AG04449 (cell line): ENCODE data around the gene TBC1D8.

ENCODE experiments used
- CTCF ChIA-PET: fragments of 350-600 bp; formaldehyde crosslinking; extraction: SDS; loops from one replicate; lab custom pipeline; 2021; ENCODE audit warnings: antibody characterized with exemption; lab: Yijun Ruan, JAX
- POLR2A ChIA-PET: fragments of 400-600, 350-600 bp; formaldehyde crosslinking; extraction: SDS; loops from one replicate; lab custom pipeline; 2020; ENCODE audit warnings: antibody characterized with exemption, inconsistent platforms; lab: Yijun Ruan, JAX
- DNase-seq: peaks from one replicate; pipeline ENCODE4 v3.0.0-alpha.2; 2010; ENCODE audit warnings: low read depth, low spot score
- H3K4me3 ChIP-seq: 2 replicates; pipeline ENCODE4 v1.5.1; 2011; ENCODE audit warnings: low read depth, mild to moderate bottlenecking, control low read depth, low read length
- TF ChIP-seq, protein P1 (sequence below): IDR thresholded peaks from one replicate; pipeline ENCODE4 v1.5.1; 2011; ENCODE audit warnings: mild to moderate bottlenecking, moderate library complexity, low read length, control low read depth, inconsistent platforms; ENCODE audit not compliant: insufficient read depth; ENCODE audit errors: missing control alignments

The TBC1D8 gene

DNA sequence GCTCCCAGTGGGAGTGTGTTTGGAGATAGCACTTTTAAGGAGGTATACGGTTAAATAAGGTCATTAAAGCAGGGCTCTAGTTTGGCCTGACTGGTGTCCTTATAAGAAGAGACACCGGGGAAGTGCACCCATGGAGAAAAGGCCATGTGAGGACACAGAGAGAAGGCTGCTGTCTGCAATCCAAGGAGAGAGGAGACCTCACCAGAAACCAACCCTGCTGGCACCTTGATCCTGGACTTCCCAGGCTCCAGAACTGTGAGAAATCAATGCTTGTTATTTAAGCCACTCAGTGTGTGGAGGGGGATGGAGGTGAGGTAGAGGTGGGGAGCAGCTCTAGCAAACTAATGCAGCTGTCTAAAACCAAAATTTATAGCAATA lies 87.1 kb downstream of the TBC1D8 start:
- TF ChIP-seq, protein P1, sequence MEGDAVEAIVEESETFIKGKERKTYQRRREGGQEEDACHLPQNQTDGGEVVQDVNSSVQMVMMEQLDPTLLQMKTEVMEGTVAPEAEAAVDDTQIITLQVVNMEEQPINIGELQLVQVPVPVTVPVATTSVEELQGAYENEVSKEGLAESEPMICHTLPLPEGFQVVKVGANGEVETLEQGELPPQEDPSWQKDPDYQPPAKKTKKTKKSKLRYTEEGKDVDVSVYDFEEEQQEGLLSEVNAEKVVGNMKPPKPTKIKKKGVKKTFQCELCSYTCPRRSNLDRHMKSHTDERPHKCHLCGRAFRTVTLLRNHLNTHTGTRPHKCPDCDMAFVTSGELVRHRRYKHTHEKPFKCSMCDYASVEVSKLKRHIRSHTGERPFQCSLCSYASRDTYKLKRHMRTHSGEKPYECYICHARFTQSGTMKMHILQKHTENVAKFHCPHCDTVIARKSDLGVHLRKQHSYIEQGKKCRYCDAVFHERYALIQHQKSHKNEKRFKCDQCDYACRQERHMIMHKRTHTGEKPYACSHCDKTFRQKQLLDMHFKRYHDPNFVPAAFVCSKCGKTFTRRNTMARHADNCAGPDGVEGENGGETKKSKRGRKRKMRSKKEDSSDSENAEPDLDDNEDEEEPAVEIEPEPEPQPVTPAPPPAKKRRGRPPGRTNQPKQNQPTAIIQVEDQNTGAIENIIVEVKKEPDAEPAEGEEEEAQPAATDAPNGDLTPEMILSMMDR = no peak
- H3K4me3 ChIP-seq = no peak overlapping the region
- CTCF ChIA-PET = interaction anchor here (2.1 to 2.6 kb wide), 2 partner anchors 27 to 142 kb away, joined by 7 to 10 read pairs; no protein-coding TSS in a partner anchor
- POLR2A ChIA-PET = no interaction called here
- no peak for DNase-seq

DNA sequence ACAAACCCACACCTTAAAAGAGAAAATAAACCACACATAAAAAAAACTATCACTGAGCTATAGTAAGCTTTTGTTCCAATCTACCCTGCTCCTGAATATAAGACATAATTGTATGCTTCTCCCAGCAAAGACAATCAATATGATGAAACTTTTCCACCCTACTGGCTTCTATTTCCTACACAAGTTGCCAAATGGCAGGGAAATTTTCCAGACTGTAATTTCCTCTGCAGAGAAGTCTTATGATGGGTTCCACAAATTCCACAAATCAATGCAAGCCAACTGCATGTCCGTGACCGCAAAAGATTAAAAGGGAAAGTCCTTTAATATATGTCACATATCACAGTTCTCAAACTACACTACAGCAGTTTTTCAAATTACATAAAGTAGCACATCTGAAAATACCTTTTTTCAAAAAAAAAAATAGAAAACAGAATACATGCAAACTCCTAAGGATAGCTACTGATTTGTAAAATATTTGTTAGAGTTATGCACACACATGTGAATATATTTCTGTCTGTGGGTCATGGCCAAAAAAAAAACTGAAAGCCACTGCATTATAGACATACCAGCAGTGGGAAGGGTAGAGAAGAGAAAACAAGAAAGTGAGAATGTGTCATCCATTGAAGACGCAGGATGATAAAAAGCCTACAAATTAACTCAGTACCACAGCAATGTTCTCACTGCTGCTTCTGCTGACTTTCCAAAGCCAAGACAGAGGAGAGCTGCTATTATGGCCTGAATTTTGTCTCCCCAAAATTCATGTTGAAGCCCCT lies 87.6 kb downstream of the TBC1D8 start:
- POLR2A ChIA-PET = no interaction called here
- DNase-seq = peak; percentile 47
- CTCF ChIA-PET = interaction anchor here (0.8 to 2.6 kb wide), 3 partner anchors 26 to 142 kb away, joined by 4 to 10 read pairs (median 7); no protein-coding TSS in a partner anchor
- TF ChIP-seq, protein P1 = no peak
- H3K4me3 ChIP-seq = no peak overlapping the region

DNA sequence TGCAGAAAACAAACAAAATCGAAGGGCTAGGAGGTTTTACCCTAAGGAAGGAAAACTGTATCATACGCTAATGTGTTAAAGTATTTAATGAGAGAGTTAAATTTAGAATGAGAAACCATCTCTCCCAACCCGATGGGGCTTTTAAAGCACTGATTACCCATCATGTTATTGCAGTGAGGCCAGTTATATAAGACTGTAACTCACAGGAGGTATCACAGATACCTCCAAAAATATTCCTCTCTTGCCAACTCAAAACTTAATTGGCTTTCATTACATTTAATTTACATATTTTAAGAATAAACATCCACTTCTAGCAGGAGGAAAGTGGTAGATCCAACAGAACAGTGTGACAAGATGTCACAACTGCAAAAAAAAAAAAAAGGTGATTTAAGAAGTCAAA lies 92.8 kb downstream of the TBC1D8 start:
- DNase-seq = no peak
- TF ChIP-seq, protein P1 = no peak
- ChIA-PET POLR2A (no interaction called here), CTCF (interaction anchor here (1.0 to 2.1 kb wide), 2 partner anchors 22 to 92 kb away, joined by 3 to 8 read pairs; no protein-coding TSS in a partner anchor)
- no peak overlapping the region for H3K4me3 ChIP-seq

DNA sequence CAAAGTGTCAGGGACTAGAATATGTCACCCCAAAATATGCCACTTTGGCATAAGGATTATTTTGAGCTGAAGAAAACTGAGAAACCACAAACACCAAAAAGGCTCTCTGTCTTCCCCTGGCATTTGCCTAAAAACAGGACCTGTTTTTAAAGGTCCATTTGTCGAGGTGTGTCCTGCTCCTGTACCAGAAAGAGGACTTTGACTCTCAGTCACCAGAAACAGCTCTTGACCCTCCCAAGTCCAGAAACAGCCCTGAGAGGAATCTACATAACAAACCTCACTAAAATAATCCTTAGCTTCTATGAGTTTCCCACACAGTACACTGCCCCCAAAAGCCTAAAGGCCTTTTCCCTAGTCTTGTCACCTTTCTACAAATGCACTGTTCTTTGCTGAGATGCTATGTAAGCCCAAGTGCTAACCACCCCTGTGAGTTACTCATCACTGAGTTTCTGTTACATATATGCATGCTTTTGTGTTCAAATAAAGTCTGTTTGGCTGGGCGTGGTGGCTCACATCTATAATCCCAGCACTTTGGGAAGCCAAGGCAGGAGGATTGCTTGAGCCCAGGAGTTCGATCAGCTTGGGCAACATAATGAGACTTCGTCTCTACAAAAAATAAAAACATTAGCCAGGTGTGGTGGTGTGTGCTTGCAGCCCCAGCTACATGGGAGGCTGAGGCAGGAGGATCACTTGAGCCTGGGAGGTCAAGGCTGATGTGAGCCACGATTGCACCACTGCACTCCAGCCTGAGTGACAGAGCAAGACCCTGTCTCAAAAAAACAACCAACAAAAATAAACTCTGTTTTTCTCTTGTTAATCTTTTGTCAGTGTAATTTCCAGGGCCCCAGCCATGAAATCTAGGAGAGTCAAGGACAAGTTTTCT lies 93.9 kb downstream of the TBC1D8 start:
- no peak for DNase-seq
- TF ChIP-seq, protein P1 = no peak
- POLR2A ChIA-PET = no interaction called here
- CTCF ChIA-PET = interaction anchor here (1.0 to 2.1 kb wide), 2 partner anchors 21 to 93 kb away, joined by 3 to 8 read pairs; no protein-coding TSS in a partner anchor
- no peak overlapping the region for H3K4me3 ChIP-seq

DNA sequence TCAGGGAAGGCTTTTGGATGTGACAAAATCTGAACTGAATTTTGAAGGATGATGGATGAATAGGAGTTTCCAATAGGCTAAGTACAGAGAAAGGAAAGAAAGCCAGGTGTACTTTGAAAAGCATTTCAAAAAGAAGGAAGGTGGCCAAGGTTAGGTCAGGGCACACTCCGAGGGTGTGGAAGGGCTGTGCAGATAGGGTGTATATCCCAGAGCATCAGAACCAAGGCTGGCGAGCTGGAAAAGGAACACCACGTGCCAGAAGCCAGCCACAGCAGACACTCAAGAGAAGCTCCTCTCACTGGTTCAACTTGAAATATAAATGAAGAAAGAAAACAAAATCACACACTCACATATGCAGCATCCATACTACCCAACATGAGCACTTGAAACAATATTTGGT lies 98.1 kb downstream of the TBC1D8 start:
- CTCF ChIA-PET = no interaction called here
- TF ChIP-seq, protein P1 = no peak
- POLR2A ChIA-PET = no interaction called here
- no peak for DNase-seq
- H3K4me3 ChIP-seq = no peak overlapping the region
